ENCODE measurements around the gene MLC1. TPM values are rescaled to one million over a fixed set of nuclear protein-coding genes. Genes with fewer than 3 reads are reported as not detected.

Gene MLC1
- total and polyA plus RNA-seq, 7 donors, result under 0.01 TPM; not detected in 6

GRCh38 chr22:50046481-50047245 is 38.6 kb downstream of the MLC1 start:
- Histone ChIP-seq H3K4me1 (no peaks in the 10 kb centered on the region), H3K36me3 (ENCODE audit: insufficient read depth in 1 of 2, low read depth in 1 of 2) (no peaks in the 10 kb centered on the region), H3K9me3 (no peaks in the 10 kb centered on the region), H3K4me3 (no peak overlapping the region), H3K27ac (no peak overlapping the region), H3K27me3 (ENCODE audit: insufficient read depth in 3 of 3, low read length in 2 of 3) (peaks cover 0 to 31% (median 15%) of the 10 kb centered on the region in 3 donors)
- intact Hi-C loops (cut with DNase I), result no loop called here
- DNase-seq, result no peak
- no peak for TF ChIP-seq CTCF (IDR thresholded peaks at IDR 0.05)
- 84 to 89% (median 84%) methylated on average over 24 to 27 of the region's 27 CpGs for WGBS, 3 donors
- ATAC-seq, result no peak

- no peak overlapping the region for H3K4me3 ChIP-seq
- H3K9me3 ChIP-seq, result no peaks in the 10 kb centered on the region
- H3K36me3 ChIP-seq (ENCODE audit: insufficient read depth in 1 of 2, low read depth in 1 of 2), result no peaks in the 10 kb centered on the region
- intact Hi-C loops (cut with DNase I), result no loop called here
- 68 to 72% (median 70%) methylated on average over 15 to 19 of the region's 19 CpGs for WGBS, 3 donors
- H3K27me3 ChIP-seq (ENCODE audit: insufficient read depth in 3 of 3, low read length in 2 of 3), result peaks cover 0 to 31% (median 15%) of the 10 kb centered on the region in 3 donors
- TF ChIP-seq CTCF (IDR thresholded peaks at IDR 0.05), result no peak
- DNase-seq (no peak), ATAC-seq (no peak)
- H3K4me1 ChIP-seq, result no peaks in the 10 kb centered on the region
- no peak overlapping the region for H3K27ac ChIP-seq
Observed at GRCh38 chr22:50046019-50046415, 39.2 kb downstream of the MLC1 start.

GRCh38 chr22:50045211-50046018 is 39.8 kb downstream of the MLC1 start:
- no peak for ATAC-seq
- Histone ChIP-seq H3K27ac (no peak overlapping the region), H3K4me3 (no peak overlapping the region), H3K27me3 (ENCODE audit: insufficient read depth in 3 of 3, low read length in 2 of 3) (peaks cover 0 to 31% (median 15%) of the 10 kb centered on the region in 3 donors), H3K9me3 (no peaks in the 10 kb centered on the region), H3K4me1 (no peaks in the 10 kb centered on the region), H3K36me3 (ENCODE audit: insufficient read depth in 1 of 2, low read depth in 1 of 2) (no peaks in the 10 kb centered on the region)
- no peak for DNase-seq
- intact Hi-C loops (cut with DNase I), result no loop called here
- no peak for TF ChIP-seq CTCF (IDR thresholded peaks at IDR 0.05)
- WGBS, 3 donors, result 65 to 74% (median 70%) methylated on average over 34 to 35 of the region's 35 CpGs

GRCh38 chr22:50044485-50045118 is 40.6 kb downstream of the MLC1 start:
- Histone ChIP-seq H3K4me3 (no peak overlapping the region), H3K36me3 (ENCODE audit: insufficient read depth in 1 of 2, low read depth in 1 of 2) (no peaks in the 10 kb centered on the region), H3K9me3 (no peaks in the 10 kb centered on the region), H3K27me3 (ENCODE audit: insufficient read depth in 3 of 3, low read length in 2 of 3) (peaks cover 0 to 23% (median 15%) of the 10 kb centered on the region in 3 donors), H3K4me1 (no peaks in the 10 kb centered on the region), H3K27ac (no peak overlapping the region)
- intact Hi-C loops (cut with DNase I), result no loop called here
- no peak for DNase-seq
- 67 to 71% (median 69%) methylated on average over 30 of the region's 30 CpGs for WGBS, 3 donors
- ATAC-seq, result no peak
- no peak for TF ChIP-seq CTCF (IDR thresholded peaks at IDR 0.05)

Measured in psoas muscle (tissue), 8 donors.